ENCODE measurements around the gene DCBLD1.

- TF ChIP-seq CTCF (conservative IDR thresholded peaks at IDR 0.05) (no peak), ZFX (IDR thresholded peaks at IDR 0.05) (no peak)
These were observed 53.8 kb downstream of the DCBLD1 start for GRCh38 chr6:117536317-117536716.

All from C4-2B (cell line).